GM12892 (cell line): ENCODE data around the gene GPR32.

Experiments used
- POLR2A ChIP-seq: IDR thresholded peaks from 2 replicates; pipeline ENCODE4 v1.6.1; 2011; ENCODE audit warnings: low read depth, low read length, control low read depth
- POLR2AphosphoS5 ChIP-seq: IDR thresholded peaks from 2 replicates; pipeline ENCODE4 v1.6.1; 2011; ENCODE audit warnings: low read depth, low read length, control low read depth

GRCh38 chr19:50728084-50728737 lies 42.1 kb upstream of the GPR32 start:
- TF ChIP-seq POLR2A (no peak), POLR2AphosphoS5 (no peak)
